NCI-H2107 (cell line): ENCODE data around the gene SSBP3.

Experiments used
- DNase-seq: peaks from one replicate; lab custom pipeline; 2025; lab: John Stamatoyannopoulos, UW

SSBP3 gene

GRCh38 chr1:54266908-54267307, 139.3 kb downstream of the SSBP3 start:
- DNase-seq, result no peak

GRCh38 chr1:54266195-54266594, 140.0 kb downstream of the SSBP3 start:
- no peak for DNase-seq

- DNase-seq, result no peak
These were observed 140.5 kb downstream of the SSBP3 start for GRCh38 chr1:54265659-54266058.

GRCh38 chr1:54265126-54265525, 141.1 kb downstream of the SSBP3 start:
- no peak for DNase-seq

GRCh38 chr1:54263601-54264226, 142.5 kb downstream of the SSBP3 start:
- no peak for DNase-seq

GRCh38 chr1:54262244-54262643, 143.9 kb downstream of the SSBP3 start:
- DNase-seq, result no peak

- no peak for DNase-seq
These were observed 145.4 kb downstream of the SSBP3 start for GRCh38 chr1:54260810-54261209.

GRCh38 chr1:54259546-54260140, 146.6 kb downstream of the SSBP3 start:
- no peak for DNase-seq

GRCh38 chr1:54257876-54258275, 148.3 kb downstream of the SSBP3 start:
- no peak for DNase-seq

GRCh38 chr1:54257346-54257620, 148.9 kb downstream of the SSBP3 start:
- DNase-seq, result no peak

- no peak for DNase-seq
These were observed 149.5 kb downstream of the SSBP3 start for GRCh38 chr1:54256522-54257345.

GRCh38 chr1:54255026-54255702, 151.0 kb downstream of the SSBP3 start:
- no peak for DNase-seq

- DNase-seq, result peak; percentile 70
These were observed 152.1 kb downstream of the SSBP3 start for GRCh38 chr1:54254055-54254454.

GRCh38 chr1:54253480-54253879, 152.7 kb downstream of the SSBP3 start:
- DNase-seq, result no peak

- no peak for DNase-seq
These were observed 153.7 kb downstream of the SSBP3 start for GRCh38 chr1:54252371-54252936.

- DNase-seq, result no peak
These were observed 155.5 kb downstream of the SSBP3 start for GRCh38 chr1:54250670-54251069.

- DNase-seq, result no peak
These were observed 156.3 kb downstream of the SSBP3 start for GRCh38 chr1:54249819-54250435.

GRCh38 chr1:54248966-54249365, 157.2 kb downstream of the SSBP3 start:
- no peak for DNase-seq

- DNase-seq, result no peak
These were observed 158.2 kb downstream of the SSBP3 start for GRCh38 chr1:54247863-54248515.

- DNase-seq, result no peak
These were observed 160.0 kb downstream of the SSBP3 start for GRCh38 chr1:54246116-54246721.

GRCh38 chr1:54245501-54245900, 160.7 kb downstream of the SSBP3 start:
- no peak for DNase-seq
